ENCODE data around the gene SEMA3C. TPM values are rescaled to one million over a fixed set of nuclear protein-coding genes. Genes with fewer than 3 reads are reported as not detected.

The SEMA3C gene
- total RNA-seq (10 to 100 TPM in 1 of 6 donors, 1 to 10 TPM in 3, under 1 TPM in 2; 0.28 to 11.3 (median 3.0) TPM), polyA plus RNA-seq (under 1 TPM; 0.61 to 0.80 TPM)

GRCh38 chr7:80918909-80919721 lies at the start of gene SEMA3C:
SEMA3C (minus strand) TSS chr7:80919051; CDS start chr7:80916781, 2,270 bp downstream.
- no peaks in the 10 kb centered on the region for H3K9me3 ChIP-seq

GRCh38 chr7:80968606-80969005 lies 49.8 kb upstream of the SEMA3C start:
- H3K9me3 ChIP-seq, result no peaks in the 10 kb centered on the region
- no peak for FAIRE-seq
- TF ChIP-seq CTCF (IDR thresholded peaks at IDR 0.05), result no peak
- no peaks in the 10 kb centered on the region for H3K36me3 ChIP-seq
- no peaks in the 10 kb centered on the region for H3K27me3 ChIP-seq
- WGBS, 2 donors, result 80 to 90% methylated on average over 2 of the region's 2 CpGs
- H3K27ac ChIP-seq, result no peak overlapping the region
- no peak for DNase-seq
- H3K4me1 ChIP-seq, result no peaks in the 10 kb centered on the region
- intact Hi-C loops (cut with DNase I), result no loop called here
- no peak overlapping the region for H3K4me3 ChIP-seq
- no peak for ATAC-seq

More at GRCh38 chr7:80918909-80919721, at the start of gene SEMA3C:
- ATAC-seq (peak; percentile 94 to 98 (median 98)), DNase-seq (peak; percentile 79 to 93 (median 86)), FAIRE-seq (peak; percentile 5)
- TF ChIP-seq CTCF (IDR thresholded peaks at IDR 0.05), result no peak
- 3 to 4% methylated on average over 59 to 71 of the region's 71 CpGs for WGBS, 2 donors
- peak within 1 kb of the TSS in 3 of 4 donors; percentile 11 to 40 (median 36) for H3K4me3 ChIP-seq
- peak within 1 kb of the TSS in 1 of 4 donors; percentile 30 for H3K27ac ChIP-seq
- no peaks in the 10 kb centered on the region for H3K27me3 ChIP-seq
- no peaks in the 10 kb centered on the region for H3K36me3 ChIP-seq
- intact Hi-C loops (cut with DNase I), result no loop called here
- no peaks in the 10 kb centered on the region for H3K4me1 ChIP-seq

- FAIRE-seq, result no peak
- H3K4me3 ChIP-seq, result no peak overlapping the region
- no peaks in the 10 kb centered on the region for H3K9me3 ChIP-seq
- ATAC-seq, result no peak
- no peak for DNase-seq
- no peaks in the 10 kb centered on the region for H3K4me1 ChIP-seq
- H3K27me3 ChIP-seq, result no peaks in the 10 kb centered on the region
- TF ChIP-seq CTCF (IDR thresholded peaks at IDR 0.05), result no peak
- WGBS, 2 donors, result 87% methylated on average over 5 of the region's 5 CpGs
- H3K27ac ChIP-seq, result no peak overlapping the region
- H3K36me3 ChIP-seq, result no peaks in the 10 kb centered on the region
- intact Hi-C loops (cut with DNase I), result no loop called here
Observed at GRCh38 chr7:80967917-80968297, 49.1 kb upstream of the SEMA3C start.

GRCh38 chr7:80967071-80967916 lies 48.4 kb upstream of the SEMA3C start:
- intact Hi-C loops (cut with DNase I), result no loop called here
- Histone ChIP-seq H3K36me3 (no peaks in the 10 kb centered on the region), H3K9me3 (no peaks in the 10 kb centered on the region), H3K4me3 (no peak overlapping the region), H3K27ac (no peak overlapping the region), H3K27me3 (no peaks in the 10 kb centered on the region), H3K4me1 (no peaks in the 10 kb centered on the region)
- no peak for FAIRE-seq
- 53 to 67% methylated on average over 3 of the region's 3 CpGs for WGBS, 2 donors
- no peak for ATAC-seq
- TF ChIP-seq CTCF (IDR thresholded peaks at IDR 0.05), result no peak
- DNase-seq, result no peak

Measured in pancreas (tissue), 10 donors.